GM18505 (cell line): ENCODE results near the gene ECSIT.
A peak's percentile ranks its signal among the peaks of the same experiment; 100 is the strongest.
"Not testable (repeated sequence)": the region's sequence is repeated elsewhere in the genome, so short reads cannot be mapped to it uniquely, and the experiment has no call there.

ENCODE experiments used
- ATAC-seq: cut with Tn5 transposase; IDR thresholded peaks from one replicate; pipeline ENCODE4 v1.9.1; 2021; ENCODE audit not compliant: unreplicated experiment
- POLR2A ChIP-seq: IDR thresholded peaks from 4 replicates; pipeline ENCODE4 v1.6.1; 2011; ENCODE audit warnings: borderline replicate concordance; ENCODE audit not compliant: insufficient read depth, insufficient read length; ENCODE audit errors: extremely low read depth

The ECSIT gene, protein sequence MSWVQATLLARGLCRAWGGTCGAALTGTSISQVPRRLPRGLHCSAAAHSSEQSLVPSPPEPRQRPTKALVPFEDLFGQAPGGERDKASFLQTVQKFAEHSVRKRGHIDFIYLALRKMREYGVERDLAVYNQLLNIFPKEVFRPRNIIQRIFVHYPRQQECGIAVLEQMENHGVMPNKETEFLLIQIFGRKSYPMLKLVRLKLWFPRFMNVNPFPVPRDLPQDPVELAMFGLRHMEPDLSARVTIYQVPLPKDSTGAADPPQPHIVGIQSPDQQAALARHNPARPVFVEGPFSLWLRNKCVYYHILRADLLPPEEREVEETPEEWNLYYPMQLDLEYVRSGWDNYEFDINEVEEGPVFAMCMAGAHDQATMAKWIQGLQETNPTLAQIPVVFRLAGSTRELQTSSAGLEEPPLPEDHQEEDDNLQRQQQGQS

DNA sequence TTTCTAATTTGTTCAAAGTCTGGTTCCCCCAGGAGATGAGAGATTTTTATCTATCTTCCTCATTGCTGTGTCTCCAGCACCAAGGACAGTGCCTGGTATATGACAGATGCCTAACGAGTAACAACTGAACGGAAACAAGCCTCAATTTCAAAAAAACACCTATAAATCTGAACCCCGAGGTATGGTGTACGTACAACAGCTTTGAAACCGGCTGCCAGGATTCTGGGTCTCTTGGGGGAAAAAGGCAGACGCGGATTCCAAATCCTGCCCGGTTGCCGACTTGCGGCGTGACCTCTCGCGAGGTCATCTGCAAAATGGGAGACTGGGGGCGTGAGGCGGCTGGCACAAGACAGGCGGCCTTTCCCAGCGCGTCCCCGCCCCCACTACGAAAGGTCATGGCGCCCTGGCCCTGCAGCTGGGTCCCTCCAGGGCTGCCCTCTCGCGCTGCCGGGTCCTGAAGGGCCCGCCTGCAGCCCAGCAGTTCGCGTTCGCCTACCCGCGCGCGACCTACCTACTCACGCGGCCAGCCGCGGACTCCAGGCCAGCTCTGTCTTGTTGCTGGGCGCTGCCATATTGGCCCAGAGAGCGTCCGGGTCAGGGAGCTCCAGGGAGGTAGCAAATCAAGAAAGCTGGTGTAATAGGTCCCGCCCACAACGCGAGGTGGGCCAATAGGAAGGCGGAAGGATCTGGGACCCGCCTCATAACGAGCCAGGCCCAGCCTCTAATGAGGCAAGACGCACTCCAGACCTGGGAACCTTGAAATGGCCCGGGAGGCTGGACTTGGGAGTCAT, at the start of gene ECSIT:
ECSIT (minus strand) TSS at position 584 of the 791 bp plus-strand sequence. CDS start 9,964 bp downstream, outside the sequence.
- TF ChIP-seq POLR2A = peak; percentile 74

DNA sequence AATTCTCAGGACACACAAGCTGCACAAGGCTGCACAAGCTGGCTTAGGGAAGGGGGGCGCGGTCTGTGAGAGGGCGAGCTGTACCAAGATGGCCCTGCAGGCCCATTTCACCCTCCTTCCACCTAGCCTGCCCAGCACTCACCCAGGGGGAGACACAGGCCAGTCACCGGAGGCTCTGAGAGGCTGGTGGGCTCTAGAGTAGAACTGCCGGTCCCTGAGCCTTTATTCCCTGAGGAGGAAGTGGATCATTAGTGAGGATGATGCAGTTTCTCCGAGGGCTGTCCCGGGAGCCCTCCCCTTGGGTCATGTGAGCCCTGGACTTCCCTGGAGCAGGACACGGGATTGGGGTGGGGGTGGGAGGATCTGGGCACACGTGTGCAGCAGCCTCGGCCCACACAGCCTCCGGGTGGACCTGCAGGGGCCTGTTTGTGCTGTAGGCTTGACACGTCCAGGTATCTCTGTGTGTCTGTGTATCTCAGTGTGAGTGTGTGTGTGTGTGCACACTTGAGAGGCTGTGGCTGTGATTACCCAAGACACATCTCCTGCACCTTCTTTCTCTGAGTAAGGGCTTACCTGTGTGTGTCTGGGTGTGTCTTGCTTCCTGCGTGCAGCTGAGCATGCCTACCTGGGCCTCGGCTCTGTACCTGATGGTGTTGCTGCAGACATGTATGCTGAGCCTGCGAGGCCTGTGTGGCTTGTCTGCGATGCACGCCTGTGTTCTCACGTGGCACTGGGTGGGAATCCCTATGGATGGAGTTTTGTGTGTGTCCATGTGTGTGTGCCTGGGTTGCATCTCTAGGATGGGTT, 48.7 kb upstream of the ECSIT start, which contains the start of gene ACP5:
ACP5 (minus strand) TSS at position 195 of the 807 bp plus-strand sequence. CDS start 328 bp downstream, outside the sequence.
- no peak for TF ChIP-seq POLR2A
- ATAC-seq = no peak

More for the DNA sequence above, at the start of gene ECSIT:
- peak; percentile 88 for ATAC-seq

DNA sequence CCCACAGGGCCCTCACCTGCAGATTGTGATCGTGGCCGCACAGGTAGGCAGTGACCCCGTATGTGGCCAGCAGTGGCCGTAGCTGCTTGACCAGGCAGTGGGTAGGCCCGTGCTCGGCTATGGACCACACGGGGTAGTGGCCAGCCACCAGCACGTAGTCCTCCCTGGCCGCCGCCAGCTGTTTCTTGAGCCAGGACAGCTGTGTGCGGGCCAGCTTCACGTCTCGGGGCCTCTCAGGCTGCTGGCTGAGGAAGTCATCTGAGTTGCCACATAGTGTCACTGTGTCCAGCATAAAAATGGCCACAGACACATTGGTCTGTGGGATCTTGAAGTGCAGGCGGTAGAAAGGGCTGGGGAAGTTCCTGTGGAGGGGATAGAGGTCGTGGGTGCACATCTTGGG, 47.3 kb upstream of the ECSIT start:
- no peak for TF ChIP-seq POLR2A

DNA sequence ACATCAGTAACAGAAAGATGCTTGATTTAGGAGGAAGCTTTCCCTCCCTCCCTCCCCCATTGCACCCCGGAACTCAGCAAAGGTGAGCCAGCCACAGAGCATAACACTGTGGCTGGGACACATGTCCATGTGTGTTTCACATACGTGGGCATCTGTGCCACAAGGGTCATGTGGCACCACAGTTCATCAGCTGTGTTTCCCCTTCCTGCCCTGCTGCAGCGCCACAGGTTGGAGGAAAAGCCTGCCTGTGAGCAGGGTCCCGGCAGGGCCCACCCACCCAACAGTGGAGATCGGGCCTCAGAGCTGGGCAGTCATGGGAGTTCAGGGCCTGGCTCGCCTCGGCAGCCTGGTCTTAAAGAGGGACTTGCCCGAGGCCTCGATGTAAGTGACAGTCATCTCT, 45.8 kb upstream of the ECSIT start:
- no peak for TF ChIP-seq POLR2A
- no peak for ATAC-seq

More for the DNA sequence above, 47.3 kb upstream of the ECSIT start:
- ATAC-seq = no peak

DNA sequence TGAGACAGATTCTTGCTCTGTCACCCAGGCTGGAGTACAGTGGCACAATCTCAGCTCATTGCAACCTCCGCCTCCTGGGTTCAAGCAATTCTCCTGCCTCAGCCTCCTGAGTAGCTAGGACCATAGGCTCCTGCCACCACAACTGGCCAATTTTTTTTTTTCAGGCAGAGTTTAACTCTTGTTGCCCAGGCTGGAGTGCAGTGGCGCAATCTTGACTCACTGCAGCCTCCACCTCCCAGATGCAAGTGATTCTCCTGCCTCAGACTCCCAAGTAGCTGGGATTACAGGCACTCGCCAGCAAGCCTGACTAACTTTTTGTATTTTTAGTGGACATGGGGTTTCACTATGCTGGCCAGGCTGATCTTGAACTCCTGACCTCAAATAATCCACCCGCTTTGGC, 44.8 kb upstream of the ECSIT start:
- not testable (repeated sequence) for ATAC-seq

DNA sequence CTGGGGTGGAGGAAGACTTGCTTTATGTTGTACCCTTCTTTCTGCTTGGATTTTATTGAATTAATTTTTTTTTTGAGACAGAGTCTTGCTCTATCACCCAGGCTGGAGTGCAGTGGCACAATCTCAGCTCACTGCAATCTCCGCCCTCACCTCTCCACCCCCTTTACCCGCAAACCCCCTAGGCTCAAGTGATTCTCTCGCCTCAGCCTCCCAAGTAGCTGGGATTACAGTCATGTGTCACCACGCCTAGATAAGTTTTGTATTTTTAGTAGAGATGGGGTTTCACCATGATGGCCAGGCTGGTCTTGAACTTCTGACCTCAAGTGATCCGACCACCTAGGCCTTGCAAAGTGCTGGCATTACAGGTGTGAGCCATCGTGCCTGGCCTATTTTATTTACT, 44.4 kb upstream of the ECSIT start:
- ATAC-seq = not testable (repeated sequence)

DNA sequence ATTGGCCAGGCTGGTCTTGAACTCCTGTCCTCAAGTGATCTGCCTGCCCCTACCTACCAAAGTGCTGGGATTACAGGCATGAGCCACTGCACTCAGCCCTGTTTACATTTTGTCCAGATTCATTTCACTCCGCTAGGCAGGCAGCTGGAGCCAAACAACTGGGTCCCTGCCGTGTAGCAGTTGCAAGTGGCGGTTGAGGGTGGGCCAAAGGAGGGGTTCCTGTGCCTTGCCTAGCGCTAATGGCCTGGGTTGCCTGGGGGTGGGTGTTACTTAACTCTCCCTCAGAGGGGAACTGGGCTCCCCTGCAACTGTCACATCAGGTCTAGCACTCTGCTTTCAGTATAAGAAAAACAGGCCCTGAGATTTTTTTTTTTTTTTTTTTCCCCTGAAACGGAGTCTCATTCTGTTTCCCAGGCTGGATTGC, 41.1 kb upstream of the ECSIT start:
- TF ChIP-seq POLR2A = no peak
- ATAC-seq = no peak

DNA sequence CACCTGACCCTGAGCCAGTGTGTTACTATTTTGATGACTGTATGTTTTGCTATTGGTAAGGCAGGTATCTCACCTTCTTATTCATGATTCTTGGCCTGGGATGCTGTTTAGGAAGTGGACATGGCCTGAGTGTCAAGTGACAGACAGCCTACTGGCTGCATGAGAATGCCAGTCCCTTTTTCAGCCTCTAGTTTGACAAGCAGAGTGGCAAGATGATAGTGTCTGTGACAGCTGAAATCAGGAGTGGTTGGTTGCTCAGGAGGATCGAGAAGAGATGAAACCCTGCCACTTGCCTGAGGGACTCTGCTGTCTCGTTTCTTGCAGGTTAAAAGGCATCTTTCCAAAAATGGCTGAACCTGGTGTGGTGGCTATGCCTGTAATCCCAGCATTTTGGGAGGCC, 37.2 kb upstream of the ECSIT start:
- ATAC-seq = no peak
- no peak for TF ChIP-seq POLR2A

DNA sequence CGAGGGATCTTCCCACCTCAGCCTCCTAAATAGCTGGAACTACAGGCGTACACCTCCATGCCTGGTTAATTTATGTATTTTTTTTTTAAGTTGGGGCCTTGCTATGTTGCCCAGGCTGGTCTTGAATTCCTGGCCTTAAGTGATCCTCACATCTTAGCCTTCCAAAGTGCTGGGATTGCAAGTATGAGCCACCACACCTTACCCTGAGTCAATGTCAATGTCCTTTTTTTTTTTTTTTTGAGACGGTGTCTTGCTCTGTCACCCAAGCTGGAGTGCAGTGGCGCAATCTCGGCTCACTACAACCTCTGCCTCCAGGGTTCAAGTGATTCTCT, 36.7 kb upstream of the ECSIT start:
- ATAC-seq = not testable (repeated sequence)

DNA sequence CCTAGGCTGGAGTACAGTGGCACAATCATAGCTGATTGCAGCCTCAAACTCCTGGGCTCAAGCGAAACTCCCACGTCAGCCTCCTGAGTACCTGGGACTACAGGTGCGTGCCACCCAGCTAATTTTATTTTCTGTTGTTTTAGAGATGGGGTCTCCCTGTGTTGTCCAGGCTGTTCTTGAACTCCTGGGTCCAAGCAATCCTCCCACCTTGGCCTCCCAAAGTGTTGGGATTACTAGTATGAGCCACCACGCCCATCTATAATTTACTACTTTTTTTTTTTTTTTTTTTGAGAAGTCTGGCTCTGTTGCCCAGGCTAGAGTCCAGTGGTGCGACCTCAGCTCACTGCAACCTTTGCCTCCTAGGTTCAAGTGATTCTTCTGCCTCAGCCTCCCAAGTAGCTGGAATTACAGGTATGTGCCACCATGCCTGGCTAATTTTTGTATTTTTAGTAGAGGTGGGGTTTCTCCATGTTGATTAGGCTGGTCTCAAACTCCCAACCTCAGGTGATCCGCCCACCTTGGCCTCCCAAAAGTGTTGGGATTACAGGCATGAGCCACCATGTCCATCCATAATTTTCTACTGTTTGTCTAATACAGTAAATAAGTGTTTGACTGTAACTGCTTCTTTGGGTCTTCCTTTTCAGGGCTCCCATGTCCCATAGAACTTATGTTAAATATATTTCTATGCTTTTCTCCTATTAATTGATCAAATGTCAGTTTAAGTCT, 35.3 kb upstream of the ECSIT start:
- ATAC-seq = not testable (repeated sequence)

DNA sequence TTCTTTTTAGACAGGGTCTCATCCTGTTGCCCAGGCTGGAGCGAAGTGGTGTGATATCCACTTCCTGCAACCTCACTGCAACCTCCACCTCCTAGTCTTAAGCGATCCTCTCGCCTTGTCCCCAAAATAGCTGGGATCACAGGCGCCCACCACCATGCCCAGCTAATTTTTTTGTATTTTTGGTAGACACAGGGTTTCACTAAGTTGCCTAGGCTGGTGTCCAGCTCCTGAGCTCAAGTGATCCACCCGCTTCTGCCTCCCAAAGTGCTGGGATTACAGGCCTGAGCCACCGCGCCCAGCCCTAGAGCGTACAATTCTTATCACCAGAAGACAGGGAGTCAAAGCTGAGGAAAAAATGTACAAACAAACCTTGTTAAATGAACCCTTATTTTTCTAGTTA, 34.6 kb upstream of the ECSIT start:
- no peak for TF ChIP-seq POLR2A
- no peak for ATAC-seq

DNA sequence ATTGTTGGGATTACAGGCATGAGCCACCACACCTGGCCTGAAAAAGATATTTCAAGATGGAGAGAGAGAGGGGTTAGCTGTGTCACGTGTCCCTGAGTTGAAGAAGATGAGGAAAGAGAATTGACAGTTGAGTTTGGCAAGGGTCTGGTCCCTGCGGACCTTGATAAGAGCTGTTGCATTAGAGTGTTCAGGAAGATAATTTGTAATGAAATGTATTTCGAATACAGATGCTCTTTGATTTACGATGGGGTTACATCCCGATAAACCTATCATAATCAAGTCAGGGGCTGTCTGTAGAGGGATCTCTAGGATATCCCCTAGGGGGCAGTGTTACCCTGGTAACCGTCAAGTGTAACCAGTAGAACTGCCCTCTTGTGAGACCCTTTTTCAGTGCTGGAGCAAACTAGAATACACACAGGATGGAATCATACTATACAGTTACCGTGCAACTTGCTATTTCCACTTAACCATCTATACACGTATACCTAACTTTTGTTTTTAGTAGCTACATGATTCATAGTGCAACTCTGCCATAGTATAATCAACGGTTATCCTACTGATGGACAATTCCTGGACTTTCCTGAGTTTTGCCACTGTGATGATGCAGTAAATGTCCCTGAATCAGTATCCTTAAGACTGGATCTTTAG, 31.6 kb upstream of the ECSIT start:
- ATAC-seq = no peak
- TF ChIP-seq POLR2A = peak; percentile 17
